Neural cell (in vitro differentiated cells): ENCODE results near the gene DYNC2LI1.

ENCODE experiments used
- CTCF ChIP-seq: fragments of 450-650 bp; IDR thresholded peaks from 2 replicates; pipeline ENCODE4 v1.5.1; 2014; ENCODE audit warnings: antibody characterized with exemption, mild to moderate bottlenecking, moderate library complexity; ENCODE audit not compliant: poor library complexity, severe bottlenecking
- EP300 ChIP-seq: fragments of 450-650 bp; conservative IDR thresholded peaks from 2 replicates; pipeline ENCODE4 v1.6.1; 2014; ENCODE audit warnings: antibody characterized with exemption, mild to moderate bottlenecking, moderate library complexity; ENCODE audit not compliant: poor library complexity, severe bottlenecking
- EZH2 ChIP-seq: fragments of 200-600, 300-800 bp; shearing (Covaris generic), sonication (generic); IDR thresholded peaks from 2 replicates; pipeline ENCODE4 v1.6.1; 2014; ENCODE audit warnings: antibody characterized with exemption, low read length, borderline replicate concordance, mild to moderate bottlenecking; ENCODE audit not compliant: insufficient read depth, poor library complexity, severe bottlenecking
- POLR2AphosphoS5 ChIP-seq: IDR thresholded peaks from 2 replicates; pipeline ENCODE4 v1.6.1; 2012
- TF ChIP-seq, protein P1 (sequence below): IDR thresholded peaks from 2 replicates; pipeline ENCODE4 v1.6.1; 2012; ENCODE audit warnings: borderline replicate concordance

DNA sequence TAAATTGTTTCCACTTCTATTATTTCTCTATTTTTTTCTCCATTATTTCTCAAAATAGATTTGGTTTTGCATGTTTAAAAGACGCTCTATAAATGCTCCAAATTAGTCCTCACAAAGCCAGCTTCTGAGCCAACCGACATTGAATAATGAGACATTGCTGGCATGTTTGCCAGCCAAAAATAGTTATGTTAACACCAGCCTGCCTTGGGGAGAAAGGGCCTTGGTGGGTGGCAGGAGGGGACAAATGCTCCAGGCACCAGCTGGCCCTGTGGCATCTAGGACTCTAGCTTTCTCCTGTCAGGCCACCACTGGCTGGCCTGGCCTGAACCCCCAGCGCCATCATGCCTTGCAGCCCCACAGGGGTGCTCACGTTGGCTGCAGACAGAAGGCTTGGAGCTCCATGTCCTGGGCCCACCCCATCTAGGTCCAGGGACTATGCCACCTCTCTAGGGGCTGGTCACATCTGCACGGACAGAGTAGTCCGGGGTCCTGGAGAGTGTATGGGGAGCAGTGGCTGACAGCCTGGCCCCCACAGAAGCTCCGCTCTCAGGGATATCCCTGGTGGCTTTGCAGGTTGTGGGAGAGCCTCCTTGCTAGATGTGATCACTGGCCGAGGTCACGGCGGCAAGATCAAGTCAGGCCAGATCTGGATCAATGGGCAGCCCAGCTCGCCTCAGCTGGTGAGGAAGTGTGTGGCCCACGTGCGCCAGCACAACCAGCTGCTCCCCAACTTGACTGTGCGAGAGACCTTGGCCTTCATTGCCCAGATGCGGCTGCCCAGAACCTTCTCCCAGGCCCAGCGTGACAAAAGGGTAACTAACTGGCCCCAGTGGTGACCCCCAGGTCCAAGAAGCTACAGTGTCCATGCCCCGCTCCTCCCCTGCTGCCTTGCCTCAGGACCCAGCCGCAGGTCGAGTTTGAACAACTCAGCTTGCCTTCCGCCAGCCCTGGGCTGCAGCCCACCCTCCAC, 77.5 kb downstream of the DYNC2LI1 start:
- TF ChIP-seq CTCF = no peak
- TF ChIP-seq EZH2 = no peak
- no peak for TF ChIP-seq POLR2AphosphoS5
- no peak for TF ChIP-seq EP300
- TF ChIP-seq, protein P1, sequence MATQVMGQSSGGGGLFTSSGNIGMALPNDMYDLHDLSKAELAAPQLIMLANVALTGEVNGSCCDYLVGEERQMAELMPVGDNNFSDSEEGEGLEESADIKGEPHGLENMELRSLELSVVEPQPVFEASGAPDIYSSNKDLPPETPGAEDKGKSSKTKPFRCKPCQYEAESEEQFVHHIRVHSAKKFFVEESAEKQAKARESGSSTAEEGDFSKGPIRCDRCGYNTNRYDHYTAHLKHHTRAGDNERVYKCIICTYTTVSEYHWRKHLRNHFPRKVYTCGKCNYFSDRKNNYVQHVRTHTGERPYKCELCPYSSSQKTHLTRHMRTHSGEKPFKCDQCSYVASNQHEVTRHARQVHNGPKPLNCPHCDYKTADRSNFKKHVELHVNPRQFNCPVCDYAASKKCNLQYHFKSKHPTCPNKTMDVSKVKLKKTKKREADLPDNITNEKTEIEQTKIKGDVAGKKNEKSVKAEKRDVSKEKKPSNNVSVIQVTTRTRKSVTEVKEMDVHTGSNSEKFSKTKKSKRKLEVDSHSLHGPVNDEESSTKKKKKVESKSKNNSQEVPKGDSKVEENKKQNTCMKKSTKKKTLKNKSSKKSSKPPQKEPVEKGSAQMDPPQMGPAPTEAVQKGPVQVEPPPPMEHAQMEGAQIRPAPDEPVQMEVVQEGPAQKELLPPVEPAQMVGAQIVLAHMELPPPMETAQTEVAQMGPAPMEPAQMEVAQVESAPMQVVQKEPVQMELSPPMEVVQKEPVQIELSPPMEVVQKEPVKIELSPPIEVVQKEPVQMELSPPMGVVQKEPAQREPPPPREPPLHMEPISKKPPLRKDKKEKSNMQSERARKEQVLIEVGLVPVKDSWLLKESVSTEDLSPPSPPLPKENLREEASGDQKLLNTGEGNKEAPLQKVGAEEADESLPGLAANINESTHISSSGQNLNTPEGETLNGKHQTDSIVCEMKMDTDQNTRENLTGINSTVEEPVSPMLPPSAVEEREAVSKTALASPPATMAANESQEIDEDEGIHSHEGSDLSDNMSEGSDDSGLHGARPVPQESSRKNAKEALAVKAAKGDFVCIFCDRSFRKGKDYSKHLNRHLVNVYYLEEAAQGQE = no peak
